ENCODE data around the gene PDE9A.

- no peak for TF ChIP-seq CTCF (IDR thresholded peaks at IDR 0.05)
- TF ChIP-seq POLR2A (IDR thresholded peaks at IDR 0.05), result no peak
Measured at GRCh38 chr21:42757422-42757821, 104.0 kb downstream of the PDE9A start.
